PC-3 (cell line): ENCODE measurements around the gene KANSL1L.

Source experiments
- CTCF ChIP-seq: fragments of 300-600 bp; sonication (generic); conservative IDR thresholded peaks from 2 replicates; pipeline ENCODE4 v1.5.1; 2017; ENCODE audit warnings: antibody characterized with exemption, low read depth, mild to moderate bottlenecking, low read length
- EZH2 ChIP-seq: fragments of 300-600 bp; sonication (generic); IDR thresholded peaks from one replicate; pipeline ENCODE4 v1.6.1; 2017; ENCODE audit warnings: antibody characterized with exemption, mild to moderate bottlenecking, low read length; ENCODE audit not compliant: unreplicated experiment

GRCh38 chr2:210207929-210208328 is 36.7 kb upstream of the KANSL1L start:
- TF ChIP-seq CTCF, result no peak
- TF ChIP-seq EZH2, result no peak
